ENCODE data around the gene SUN3. TPM values are rescaled to one million over a fixed set of nuclear protein-coding genes. Genes with fewer than 3 reads are reported as not detected.

SUN3 gene
- total RNA-seq, 1 donor from 2014 or later, result not detected

GRCh38 chr7:48011951-48012350, 17.0 kb downstream of the SUN3 start:
- H3K4me1 ChIP-seq, result no peaks in the 10 kb centered on the region
- Mint-ChIP-seq H3K9me3 (no peaks in the 10 kb centered on the region), H3K27me3 (ENCODE audit: insufficient read depth, low read depth) (no peaks in the 10 kb centered on the region), H3K36me3 (no peaks in the 10 kb centered on the region), H3K27ac (no peak overlapping the region), H3K4me1 (no peaks in the 10 kb centered on the region), H3K4me3 (no peak overlapping the region)
- H3K4me2 ChIP-seq, result no peak overlapping the region
- H3K4me3 ChIP-seq, result no peak overlapping the region
- H3K27me3 ChIP-seq, result no peaks in the 10 kb centered on the region
- no peaks in the 10 kb centered on the region for H3F3A ChIP-seq (ENCODE audit: low read depth)
- no peak for DNase-seq (ENCODE audit: low spot score)
- TF ChIP-seq EZH2 (IDR thresholded peaks at IDR 0.05), result no peak
- TF ChIP-seq EZH2phosphoT487 (IDR thresholded peaks at IDR 0.05), result no peak
- TF ChIP-seq, protein P1, sequence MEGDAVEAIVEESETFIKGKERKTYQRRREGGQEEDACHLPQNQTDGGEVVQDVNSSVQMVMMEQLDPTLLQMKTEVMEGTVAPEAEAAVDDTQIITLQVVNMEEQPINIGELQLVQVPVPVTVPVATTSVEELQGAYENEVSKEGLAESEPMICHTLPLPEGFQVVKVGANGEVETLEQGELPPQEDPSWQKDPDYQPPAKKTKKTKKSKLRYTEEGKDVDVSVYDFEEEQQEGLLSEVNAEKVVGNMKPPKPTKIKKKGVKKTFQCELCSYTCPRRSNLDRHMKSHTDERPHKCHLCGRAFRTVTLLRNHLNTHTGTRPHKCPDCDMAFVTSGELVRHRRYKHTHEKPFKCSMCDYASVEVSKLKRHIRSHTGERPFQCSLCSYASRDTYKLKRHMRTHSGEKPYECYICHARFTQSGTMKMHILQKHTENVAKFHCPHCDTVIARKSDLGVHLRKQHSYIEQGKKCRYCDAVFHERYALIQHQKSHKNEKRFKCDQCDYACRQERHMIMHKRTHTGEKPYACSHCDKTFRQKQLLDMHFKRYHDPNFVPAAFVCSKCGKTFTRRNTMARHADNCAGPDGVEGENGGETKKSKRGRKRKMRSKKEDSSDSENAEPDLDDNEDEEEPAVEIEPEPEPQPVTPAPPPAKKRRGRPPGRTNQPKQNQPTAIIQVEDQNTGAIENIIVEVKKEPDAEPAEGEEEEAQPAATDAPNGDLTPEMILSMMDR (IDR thresholded peaks at IDR 0.05), result no peak
- no peaks in the 10 kb centered on the region for H3K36me3 ChIP-seq
- H4K20me1 ChIP-seq (ENCODE audit: low read depth), result no peaks in the 10 kb centered on the region
- no peak overlapping the region for H3K9ac ChIP-seq
- H3K27ac ChIP-seq, result no peak overlapping the region
- no peaks in the 10 kb centered on the region for H3K79me2 ChIP-seq (ENCODE audit: low read depth)
- H2AFZ ChIP-seq (replicated peaks), result no peak overlapping the region
- no peaks in the 10 kb centered on the region for H3K9me3 ChIP-seq (ENCODE audit: low read depth)

GRCh38 chr7:48011323-48011722, 17.6 kb downstream of the SUN3 start:
- no peaks in the 10 kb centered on the region for H3K27me3 ChIP-seq
- H3K27ac ChIP-seq, result no peak overlapping the region
- no peaks in the 10 kb centered on the region for H3K4me1 ChIP-seq
- H3K4me2 ChIP-seq, result no peak overlapping the region
- Mint-ChIP-seq H3K27ac (no peak overlapping the region), H3K36me3 (no peaks in the 10 kb centered on the region), H3K4me1 (no peaks in the 10 kb centered on the region), H3K27me3 (ENCODE audit: insufficient read depth, low read depth) (no peaks in the 10 kb centered on the region), H3K4me3 (no peak overlapping the region), H3K9me3 (no peaks in the 10 kb centered on the region)
- H3K9ac ChIP-seq, result no peak overlapping the region
- H2AFZ ChIP-seq (replicated peaks), result no peak overlapping the region
- no peaks in the 10 kb centered on the region for H4K20me1 ChIP-seq (ENCODE audit: low read depth)
- H3K79me2 ChIP-seq (ENCODE audit: low read depth), result no peaks in the 10 kb centered on the region
- H3F3A ChIP-seq (ENCODE audit: low read depth), result no peaks in the 10 kb centered on the region
- no peaks in the 10 kb centered on the region for H3K36me3 ChIP-seq
- TF ChIP-seq EZH2 (IDR thresholded peaks at IDR 0.05) (no peak), EZH2phosphoT487 (IDR thresholded peaks at IDR 0.05) (no peak)
- TF ChIP-seq, protein P1 (IDR thresholded peaks at IDR 0.05), result no peak
- DNase-seq (ENCODE audit: low spot score), result no peak
- no peaks in the 10 kb centered on the region for H3K9me3 ChIP-seq (ENCODE audit: low read depth)
- no peak overlapping the region for H3K4me3 ChIP-seq

- no peaks in the 10 kb centered on the region for H3K36me3 Mint-ChIP-seq
- H3F3A ChIP-seq (ENCODE audit: low read depth), result no peaks in the 10 kb centered on the region
- H3K4me2 ChIP-seq, result no peak overlapping the region
- no peaks in the 10 kb centered on the region for H3K9me3 ChIP-seq (ENCODE audit: low read depth)
- H3K27me3 ChIP-seq, result no peaks in the 10 kb centered on the region
- H3K4me1 Mint-ChIP-seq, result no peaks in the 10 kb centered on the region
- H3K27ac Mint-ChIP-seq, result no peak overlapping the region
- H3K4me3 ChIP-seq, result no peak overlapping the region
- no peaks in the 10 kb centered on the region for H3K9me3 Mint-ChIP-seq
- no peaks in the 10 kb centered on the region for H3K27me3 Mint-ChIP-seq (ENCODE audit: insufficient read depth, low read depth)
- no peak overlapping the region for H3K9ac ChIP-seq
- H3K4me1 ChIP-seq, result peaks cover under 1% of the 10 kb centered on the region
- no peak overlapping the region for H2AFZ ChIP-seq (replicated peaks)
- no peak for DNase-seq (ENCODE audit: low spot score)
- H3K36me3 ChIP-seq, result no peaks in the 10 kb centered on the region
- H3K27ac ChIP-seq, result no peak overlapping the region
- H4K20me1 ChIP-seq (ENCODE audit: low read depth), result no peaks in the 10 kb centered on the region
- no peak overlapping the region for H3K4me3 Mint-ChIP-seq
- no peaks in the 10 kb centered on the region for H3K79me2 ChIP-seq (ENCODE audit: low read depth)
- no peak for TF ChIP-seq EZH2 (IDR thresholded peaks at IDR 0.05)
- TF ChIP-seq EZH2phosphoT487 (IDR thresholded peaks at IDR 0.05), result no peak
- TF ChIP-seq, protein P1 (IDR thresholded peaks at IDR 0.05), result no peak
These were observed 19.0 kb downstream of the SUN3 start for GRCh38 chr7:48009954-48010353.

Measured in neural progenitor cell (in vitro differentiated cells).